GM12878 (cell line): ENCODE measurements around the gene CCR2. TPM values are rescaled to one million over a fixed set of nuclear protein-coding genes. Genes with fewer than 3 reads are reported as not detected.
A peak's percentile ranks its signal among the peaks of the same experiment; 100 is the strongest.

Experiments used
- ATAC-seq: fragments of 200-7000 bp; cut with Tn5 transposase; 3 replicates; pipeline ENCODE4 v1.9.1; 2020; ENCODE audit warnings: mild to moderate bottlenecking, moderate library complexity
- BruUV-seq: library from RNA; stranded (reverse); fragments of 400-500 nt; replicated peaks from 2 replicates; lab custom pipeline; 2021; lab: Mats Ljungman, UMichigan
- CTCF ChIA-PET: fragments of 300-600 bp; sonication (Branson Sonifier 250); formaldehyde crosslinking; extraction: SDS; loops from one replicate; lab custom pipeline; 2021; ENCODE audit warnings: inconsistent platforms; lab: Yijun Ruan, JAX
- POLR2A ChIA-PET: fragments of 350-600 bp; formaldehyde crosslinking; extraction: SDS; loops from one replicate; lab custom pipeline; 2021; ENCODE audit warnings: inconsistent platforms; lab: Charles Lee
- RAD21 ChIA-PET: fragments of 300-600 bp; sonication (Branson Sonifier 250); formaldehyde crosslinking; loops from one replicate; lab custom pipeline; 2023; ENCODE audit warnings: antibody characterized with exemption; ENCODE audit not compliant: unreplicated experiment; lab: Charles Lee
- SMC1A ChIA-PET: fragments of 300-600 bp; sonication (Branson Sonifier 250); formaldehyde crosslinking; loops from one replicate; lab custom pipeline; 2023; ENCODE audit not compliant: unreplicated experiment, uncharacterized antibody; lab: Charles Lee
- DNase-seq: peaks from one replicate; pipeline ENCODE4 v3.0.0-alpha.2; 2011; ENCODE audit warnings: low read depth, low spot score
- FAIRE-seq: peaks from 3 replicates; lab custom pipeline; 2011; peaks lifted over from hg19 to GRCh38; lab: Jason Lieb, UNC
- H2AFZ ChIP-seq: 2 replicates; pipeline ENCODE4 v1.6.0; 2011; ENCODE audit warnings: low read depth, low read length, control low read depth; ENCODE audit not compliant: control insufficient read depth
- H3K27ac ChIP-seq: 2 replicates; pipeline ENCODE4 v1.5.1; 2011; ENCODE audit warnings: control low read depth; ENCODE audit not compliant: control insufficient read depth, insufficient read depth
- H3K27me3 ChIP-seq, 2 experiments: replicated peaks in 1 of 2; 2 replicates each; pipeline versions ENCODE4 v1.6.0 to v1.6.1; 2011; ENCODE audit warnings: low read length in 1 of 2; ENCODE audit not compliant: control insufficient read depth in 2 of 2, insufficient read depth in 2 of 2
- H3K36me3 ChIP-seq, 2 experiments: 2 replicates each; pipeline ENCODE4 v1.5.1; 2011; ENCODE audit warnings: low read length in 1 of 2; ENCODE audit not compliant: control insufficient read depth in 2 of 2, insufficient read depth in 2 of 2
- H3K4me1 ChIP-seq: 2 replicates; pipeline ENCODE4 v1.6.1; 2011; ENCODE audit warnings: mild to moderate bottlenecking, low read length, moderate library complexity, mixed read lengths; ENCODE audit not compliant: control insufficient read depth, insufficient read depth
- H3K4me2 ChIP-seq: 2 replicates; pipeline ENCODE4 v1.6.0; 2011; ENCODE audit warnings: control low read depth; ENCODE audit not compliant: control insufficient read depth, insufficient read depth
- H3K4me3 ChIP-seq: fragments of 200-600 bp; sonication (generic); 2 replicates; pipeline ENCODE4 v1.5.1; 2016
- H3K79me2 ChIP-seq: 2 replicates; pipeline ENCODE4 v1.6.0; 2011; ENCODE audit warnings: low read length; ENCODE audit not compliant: control insufficient read depth, insufficient read depth
- H3K9ac ChIP-seq: 2 replicates; pipeline ENCODE4 v1.8.0; 2011; ENCODE audit warnings: low read length, control low read depth, mixed read lengths; ENCODE audit not compliant: control insufficient read depth, insufficient read depth
- H3K9me3 ChIP-seq: replicated peaks from 3 replicates; pipeline ENCODE4 v1.5.1; 2011; ENCODE audit warnings: mild to moderate bottlenecking, low read length; ENCODE audit not compliant: control insufficient read depth, insufficient read depth
- H4K20me1 ChIP-seq: 2 replicates; pipeline ENCODE4 v1.6.0; 2011; ENCODE audit not compliant: control insufficient read depth, insufficient read depth
- ETV6 ChIP-seq, 2 experiments: fragments of 450-650 bp in 1 of 2; IDR thresholded peaks in 1 of 2; conservative IDR thresholded peaks in 1 of 2; 2 replicates each; pipeline ENCODE4 v1.6.1; 2014; ENCODE audit warnings: antibody characterized with exemption in 1 of 2, borderline replicate concordance in 1 of 2, low read depth in 1 of 2, mild to moderate bottlenecking in 1 of 2, moderate library complexity in 1 of 2
- EZH2 ChIP-seq: IDR thresholded peaks from 2 replicates; pipeline ENCODE4 v1.6.1; 2012; ENCODE audit warnings: low read depth, mild to moderate bottlenecking, control low read depth, inconsistent platforms, low read length, borderline replicate concordance; ENCODE audit not compliant: control insufficient read depth
- HCFC1 ChIP-seq: fragments of 150-350 bp; IDR thresholded peaks from 2 replicates; pipeline ENCODE4 v1.6.1; 2014; ENCODE audit warnings: low read length
- HDGF ChIP-seq: fragments of 450-650 bp; IDR thresholded peaks from 2 replicates; pipeline ENCODE4 v1.6.1; 2016; ENCODE audit warnings: antibody characterized with exemption
- MEF2A ChIP-seq: IDR thresholded peaks from 2 replicates; pipeline ENCODE4 v1.6.1; 2011; ENCODE audit warnings: low read depth, mild to moderate bottlenecking, low read length, moderate library complexity; ENCODE audit not compliant: insufficient read depth
- MEF2B ChIP-seq: fragments of 450-650 bp; IDR thresholded peaks from 2 replicates; pipeline ENCODE4 v1.6.1; 2018; ENCODE audit warnings: mild to moderate bottlenecking, moderate library complexity; ENCODE audit not compliant: partially characterized antibody, poor library complexity, severe bottlenecking
- MTA3 ChIP-seq: IDR thresholded peaks from 2 replicates; pipeline ENCODE4 v1.6.1; 2012; ENCODE audit warnings: low read length, inconsistent platforms, borderline replicate concordance
- NFXL1 ChIP-seq: fragments of 450-650 bp; IDR thresholded peaks from 2 replicates; pipeline ENCODE4 v1.6.1; 2017; ENCODE audit warnings: antibody characterized with exemption, mild to moderate bottlenecking, borderline replicate concordance
- NFYB ChIP-seq: IDR thresholded peaks from 2 replicates; pipeline ENCODE4 v1.6.1; 2011; ENCODE audit warnings: low read depth, mild to moderate bottlenecking, low read length, improper control_type of control experiment, moderate library complexity; ENCODE audit not compliant: insufficient read depth
- NKRF ChIP-seq: fragments of 450-650 bp; conservative IDR thresholded peaks from 2 replicates; pipeline ENCODE4 v1.6.1; 2017; ENCODE audit warnings: mild to moderate bottlenecking, moderate library complexity
- NR2F1 ChIP-seq: fragments of 450-650 bp; conservative IDR thresholded peaks from 2 replicates; pipeline ENCODE4 v1.6.1; 2017; ENCODE audit warnings: mild to moderate bottlenecking
- POLR2AphosphoS5 ChIP-seq: IDR thresholded peaks from 2 replicates; pipeline ENCODE4 v1.6.1; 2011; ENCODE audit warnings: mild to moderate bottlenecking, low read length, inconsistent platforms
- RELB ChIP-seq: fragments of 450-650 bp; IDR thresholded peaks from 2 replicates; pipeline ENCODE4 v1.6.1; 2017; ENCODE audit warnings: low read depth, mild to moderate bottlenecking, moderate library complexity
- SMAD5 ChIP-seq: IDR thresholded peaks from 2 replicates; pipeline ENCODE4 v1.6.1; 2016; ENCODE audit warnings: antibody characterized with exemption, low read depth
- TCF7 ChIP-seq: IDR thresholded peaks from 2 replicates; pipeline ENCODE4 v1.6.1; 2014; ENCODE audit warnings: antibody characterized with exemption, borderline replicate concordance
- WGBS: methylation state at CpG from one replicate; pipeline ENCODE4 v1.1.6; 2016; ENCODE audit warnings: low lambda C conversion rate; ENCODE audit not compliant: insufficient replicate concordance, insufficient coverage; ENCODE audit errors: missing lambda C conversion rate; 5-methylcytosine and 5-hydroxymethylcytosine counted together
- in situ Hi-C: fragments of 300-500 bp; cut with MboI; formaldehyde crosslinking; loops from 9 replicates; pipeline ENCODE4 v1.14.3; 2018; ENCODE audit warnings: mixed read lengths
- intact Hi-C: fragments of 100-400 bp; cut with micrococcal nuclease; formaldehyde crosslinking; loops from one replicate; pipeline ENCODE4 v1.14.2; 2022; ENCODE audit not compliant: unreplicated experiment
- polyA plus RNA-seq, 11 experiments: library from polyadenylated mRNA; depleted of rRNA in 4 of 11; unstranded in 6 of 11; stranded (reverse) in 5 of 11; fragments of >200 nt; fragmentation: Nextera tagmentation in 4 of 11; fragmentation: Illumina TruSeq in 1 of 11; extraction: Ambion mirVana in 4 of 11; extraction: Trizol in 1 of 11; gene quantifications; 1 replicate in 1 of 11; 2 replicates in 10 of 11; pipeline versions ENCODE4 v1.2.1 to v1.2.3, GENCODE V29; 2011 to 2016; ENCODE audit warnings: inconsistent platforms in 2 of 11, missing spikeins in 2 of 11, low read depth in 1 of 11
- total RNA-seq, 4 experiments: library from RNA; depleted of rRNA in 3 of 4; stranded (reverse); fragments of >200 nt in 3 of 4; fragmentation: Illumina TruSeq in 1 of 4; extraction: Trizol in 1 of 4; gene quantifications; 2 replicates each; pipeline versions ENCODE4 v1.2.1 to v1.2.3, GENCODE V29; 2013 to 2021

The CCR2 gene
- total and polyA plus RNA-seq, 10 of the 15 experiments (the other 5 are each of a cell fraction or from before 2014, with no cell fraction given) = 1.9 to 4.7 (median 3.5) TPM; not detected in 1

GRCh38 chr3:46358466-46358865 is 4.6 kb downstream of the CCR2 start (continued):
- TF ChIP-seq NKRF (no peak), TCF7 (no peak), MEF2B (no peak), ETV6 (conservative IDR thresholded peaks at IDR 0.05 in 1 of 2, IDR thresholded peaks at IDR 0.05 in 1 of 2; ENCODE audit: borderline replicate concordance in 1 of 2, low read depth in 1 of 2) (no peak), RELB (no peak)

GRCh38 chr3:46359733-46360493 is 6.0 kb downstream of the CCR2 start:
- FAIRE-seq (peak; percentile 69), DNase-seq (peak; percentile 68), ATAC-seq (peak; percentile 91)
- in situ Hi-C loops (no loop called here), intact Hi-C loops (loop anchor here (2.0 kb wide), 1 partner anchor 61 kb away; no protein-coding TSS in a partner anchor)
- Histone ChIP-seq H3K4me1 (peaks cover 40% of the 10 kb centered on the region), H3K9me3 (no peaks in the 10 kb centered on the region), H3K4me3 (no peak overlapping the region), H3K79me2 (no peaks in the 10 kb centered on the region), H3K27ac (peak overlapping the region; percentile 45), H3K4me2 (peak overlapping the region; percentile 58), H2AFZ (0 out of 2 replicates have a peak overlapping the region, but pooled peaks have one; percentile 3), H3K9ac (peak overlapping the region; percentile 33), H4K20me1 (no peaks in the 10 kb centered on the region), H3K27me3 (no peaks in the 10 kb centered on the region), H3K36me3 (no peaks in the 10 kb centered on the region)
- BruUV-seq = no TSS peak
- ChIA-PET SMC1A (interaction anchor here (1.0 to 4.0 kb wide), 21 partner anchors 7 to 266 kb away, joined by 3 to 37 read pairs (median 5); partner anchors contain the start of genes CCR1 and CCR5), RAD21 (interaction anchor here (0.8 to 6.0 kb wide), 14 partner anchors 10 to 419 kb away, joined by 3 to 38 read pairs (median 4); partner anchors contain the start of gene CCR5), CTCF (interaction anchor here (1.1 to 4.0 kb wide), 14 partner anchors 9 to 281 kb away, joined by 3 to 37 read pairs (median 6); partner anchors contain the start of genes CCR1 and CCR5), POLR2A (interaction anchor here (0.5 to 1.6 kb wide), 6 partner anchors 10 to 147 kb away, joined by 3 to 5 read pairs (median 4); partner anchors contain the start of gene CCR5)
- 2% methylated on average over 11 of the region's 11 CpGs for WGBS
- TF ChIP-seq HDGF (no peak), NFYB (no peak), POLR2AphosphoS5 (no peak), MEF2A (0 out of 2 replicates have a peak, but pooled peaks have one; percentile 75), HCFC1 (no peak), MTA3 (no peak), EZH2 (no peak), NFXL1 (no peak), NR2F1 (no peak), NKRF (no peak), SMAD5 (no peak)
